Breast epithelium (tissue), 3 donors: Measurements from ENCODE around the gene TTLL13.

ENCODE experiments used
- POLR2A ChIP-seq: fragments of 450-650 bp; IDR thresholded peaks from one replicate; pipeline ENCODE4 v1.6.1; 2016; ENCODE audit warnings: antibody characterized with exemption, mild to moderate bottlenecking, moderate library complexity
- POLR2AphosphoS5 ChIP-seq, 3 donors: sonication (generic); formaldehyde crosslinking; IDR thresholded peaks; one replicate each; pipeline ENCODE4 v1.6.1; 2017; ENCODE audit warnings: antibody characterized with exemption in 3 of 3
- TF ChIP-seq, protein P1 (sequence below), 3 donors: fragments of 450-650 bp; IDR thresholded peaks; one replicate each; pipeline ENCODE4 v1.5.1; 2016 to 2017; ENCODE audit warnings: antibody characterized with exemption in 3 of 3, mild to moderate bottlenecking in 3 of 3, moderate library complexity in 3 of 3

DNA sequence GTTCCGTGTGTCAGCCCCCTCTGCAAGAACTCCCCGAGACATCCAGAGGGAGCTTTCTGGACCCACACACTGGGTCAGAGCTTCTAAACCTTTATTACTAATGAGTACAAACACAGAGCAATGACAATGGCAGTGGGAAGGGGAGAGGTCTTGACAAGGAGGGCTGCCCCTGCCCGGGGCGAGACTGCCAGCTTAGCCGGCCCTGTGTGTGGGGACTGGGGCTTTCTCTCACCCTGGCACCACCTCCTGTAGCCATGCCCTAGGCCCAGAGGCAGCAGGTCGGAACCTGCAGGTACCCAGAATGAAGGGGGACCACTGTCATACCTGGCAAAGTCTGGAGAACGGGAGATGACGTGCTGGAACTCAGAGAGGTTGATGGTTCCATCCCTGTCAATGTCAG is 18.7 kb upstream of the TTLL13 start:
- TF ChIP-seq POLR2AphosphoS5 (IDR thresholded peaks at IDR 0.05), result no peak
- TF ChIP-seq, protein P1, sequence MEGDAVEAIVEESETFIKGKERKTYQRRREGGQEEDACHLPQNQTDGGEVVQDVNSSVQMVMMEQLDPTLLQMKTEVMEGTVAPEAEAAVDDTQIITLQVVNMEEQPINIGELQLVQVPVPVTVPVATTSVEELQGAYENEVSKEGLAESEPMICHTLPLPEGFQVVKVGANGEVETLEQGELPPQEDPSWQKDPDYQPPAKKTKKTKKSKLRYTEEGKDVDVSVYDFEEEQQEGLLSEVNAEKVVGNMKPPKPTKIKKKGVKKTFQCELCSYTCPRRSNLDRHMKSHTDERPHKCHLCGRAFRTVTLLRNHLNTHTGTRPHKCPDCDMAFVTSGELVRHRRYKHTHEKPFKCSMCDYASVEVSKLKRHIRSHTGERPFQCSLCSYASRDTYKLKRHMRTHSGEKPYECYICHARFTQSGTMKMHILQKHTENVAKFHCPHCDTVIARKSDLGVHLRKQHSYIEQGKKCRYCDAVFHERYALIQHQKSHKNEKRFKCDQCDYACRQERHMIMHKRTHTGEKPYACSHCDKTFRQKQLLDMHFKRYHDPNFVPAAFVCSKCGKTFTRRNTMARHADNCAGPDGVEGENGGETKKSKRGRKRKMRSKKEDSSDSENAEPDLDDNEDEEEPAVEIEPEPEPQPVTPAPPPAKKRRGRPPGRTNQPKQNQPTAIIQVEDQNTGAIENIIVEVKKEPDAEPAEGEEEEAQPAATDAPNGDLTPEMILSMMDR (IDR thresholded peaks at IDR 0.05), result no peak
- no peak for TF ChIP-seq POLR2A
